ENCODE measurements around the gene GSTM1. TPM values are rescaled to one million over a fixed set of nuclear protein-coding genes. Genes with fewer than 3 reads are reported as not detected.

The GSTM1 gene
- total RNA-seq, 4 donors from 2014 or later = 9.4 TPM; not detected in 3

- H3K27me3 ChIP-seq = no peaks in the 10 kb centered on the region
- peaks cover 0 to 3% of the 10 kb centered on the region in 2 donors for H3K4me1 ChIP-seq
- intact Hi-C loops (cut with DNase I; ENCODE audit: low total_unique reads) = no loop called here
- no peaks in the 10 kb centered on the region for H3K36me3 ChIP-seq
- no peak for DNase-seq
- TF ChIP-seq CTCF (IDR thresholded peaks at IDR 0.05) (no peak), POLR2A (IDR thresholded peaks at IDR 0.05) (no peak)
- no peak overlapping the region for H3K4me3 ChIP-seq
- H3K27ac ChIP-seq = peak overlapping the region in 1 of 2 donors; percentile 5
- H3K9me3 ChIP-seq = no peaks in the 10 kb centered on the region
These were observed 29.0 kb downstream of the GSTM1 start for GRCh38 chr1:109716570-109717090.

GRCh38 chr1:109717729-109718128 lies 30.1 kb downstream of the GSTM1 start:
- H3K36me3 ChIP-seq = no peaks in the 10 kb centered on the region
- no peak overlapping the region for H3K27ac ChIP-seq
- TF ChIP-seq POLR2A (IDR thresholded peaks at IDR 0.05) (no peak), CTCF (IDR thresholded peaks at IDR 0.05) (no peak)
- DNase-seq = no peak
- H3K27me3 ChIP-seq = no peaks in the 10 kb centered on the region
- H3K9me3 ChIP-seq = no peaks in the 10 kb centered on the region
- H3K4me3 ChIP-seq = no peak overlapping the region
- intact Hi-C loops (cut with DNase I; ENCODE audit: low total_unique reads) = no loop called here
- peaks cover 0 to 3% of the 10 kb centered on the region in 2 donors for H3K4me1 ChIP-seq

GRCh38 chr1:109718495-109718894 lies 30.9 kb downstream of the GSTM1 start:
- no peak for DNase-seq
- Histone ChIP-seq H3K27me3 (no peaks in the 10 kb centered on the region), H3K4me1 (peaks cover 0 to 3% of the 10 kb centered on the region in 2 donors), H3K9me3 (no peaks in the 10 kb centered on the region), H3K4me3 (no peak overlapping the region), H3K27ac (no peak overlapping the region), H3K36me3 (no peaks in the 10 kb centered on the region)
- intact Hi-C loops (cut with DNase I; ENCODE audit: low total_unique reads) = no loop called here
- TF ChIP-seq CTCF (IDR thresholded peaks at IDR 0.05) = no peak
- no peak for TF ChIP-seq POLR2A (IDR thresholded peaks at IDR 0.05)

- peaks cover 0 to 3% of the 10 kb centered on the region in 2 donors for H3K4me1 ChIP-seq
- DNase-seq = no peak
- H3K36me3 ChIP-seq = no peaks in the 10 kb centered on the region
- no peak overlapping the region for H3K4me3 ChIP-seq
- no peak overlapping the region for H3K27ac ChIP-seq
- intact Hi-C loops (cut with DNase I; ENCODE audit: low total_unique reads) = no loop called here
- TF ChIP-seq POLR2A (IDR thresholded peaks at IDR 0.05) (no peak), CTCF (IDR thresholded peaks at IDR 0.05) (no peak)
- H3K27me3 ChIP-seq = no peaks in the 10 kb centered on the region
- H3K9me3 ChIP-seq = no peaks in the 10 kb centered on the region
These were observed 31.8 kb downstream of the GSTM1 start for GRCh38 chr1:109719337-109719837.

- Histone ChIP-seq H3K27ac (no peak overlapping the region), H3K4me1 (peaks cover 0 to 3% of the 10 kb centered on the region in 2 donors), H3K9me3 (no peaks in the 10 kb centered on the region), H3K36me3 (no peaks in the 10 kb centered on the region), H3K4me3 (no peak overlapping the region), H3K27me3 (no peaks in the 10 kb centered on the region)
- DNase-seq = no peak
- intact Hi-C loops (cut with DNase I; ENCODE audit: low total_unique reads) = no loop called here
- TF ChIP-seq CTCF (IDR thresholded peaks at IDR 0.05) (no peak), POLR2A (IDR thresholded peaks at IDR 0.05) (no peak)
These were observed 33.4 kb downstream of the GSTM1 start for GRCh38 chr1:109721042-109721441.
